A673 (cell line): ENCODE results near the gene LPP. TPM values are rescaled to one million over a fixed set of nuclear protein-coding genes. Genes with fewer than 3 reads are reported as not detected.

Source experiments
- BruUV-seq: library from RNA; stranded (reverse); fragments of 400-500 nt; replicated peaks from 2 replicates; lab custom pipeline; 2021; lab: Mats Ljungman, UMichigan
- CTCF ChIA-PET: fragments of 300-600 bp; sonication (Branson Sonifier 250); formaldehyde crosslinking; loops from one replicate; lab custom pipeline; 2022; ENCODE audit warnings: antibody characterized with exemption; lab: Charles Lee
- POLR2A ChIA-PET: fragments of 300-600 bp; sonication (Branson Sonifier 250); formaldehyde crosslinking; loops from one replicate; lab custom pipeline; 2022; ENCODE audit warnings: antibody characterized with exemption; ENCODE audit not compliant: low non-redundant PET; lab: Charles Lee
- DNase-seq: peaks from one replicate; pipeline ENCODE4 v3.0.0-alpha.2; 2015; ENCODE audit warnings: low spot score
- H3K27ac ChIP-seq: fragments of 200-600 bp; sonication (generic); 2 replicates; pipeline ENCODE4 v1.5.1; 2016; ENCODE audit warnings: mixed run types, low read depth, mild to moderate bottlenecking, mixed read lengths, antibody characterized with exemption, low read length; ENCODE audit not compliant: poor library complexity, severe bottlenecking
- H3K27me3 ChIP-seq: fragments of 200-600 bp; sonication (generic); replicated peaks from 2 replicates; pipeline ENCODE4 v1.6.1; 2017; ENCODE audit warnings: mixed run types, low read depth, mild to moderate bottlenecking, mixed read lengths, antibody characterized with exemption, low read length; ENCODE audit not compliant: insufficient read depth, poor library complexity
- H3K36me3 ChIP-seq: fragments of 200-600 bp; sonication (generic); 2 replicates; pipeline ENCODE4 v1.6.1; 2016; ENCODE audit warnings: mixed run types, mild to moderate bottlenecking, mixed read lengths, antibody characterized with exemption, low read length; ENCODE audit not compliant: insufficient read depth, poor library complexity, severe bottlenecking
- H3K4me1 ChIP-seq: fragments of 200-600 bp; sonication (generic); 2 replicates; pipeline ENCODE4 v1.6.1; 2017; ENCODE audit warnings: mixed run types, mild to moderate bottlenecking, mixed read lengths, antibody characterized with exemption, low read length; ENCODE audit not compliant: insufficient read depth, poor library complexity, severe bottlenecking
- H3K4me3 ChIP-seq: fragments of 200-600 bp; sonication (generic); 2 replicates; pipeline ENCODE4 v1.5.1; 2016; ENCODE audit warnings: low read depth, mixed run types, mild to moderate bottlenecking, mixed read lengths, low read length; ENCODE audit not compliant: poor library complexity, severe bottlenecking
- H3K9me3 ChIP-seq: fragments of 200-600 bp; sonication (generic); 2 replicates; pipeline ENCODE4 v1.6.1; 2016; ENCODE audit warnings: mixed run types, low read depth, mild to moderate bottlenecking, mixed read lengths, antibody characterized with exemption, low read length; ENCODE audit not compliant: poor library complexity, severe bottlenecking
- CTCF ChIP-seq: fragments of 300-800, 200-600 bp; sonication (generic); conservative IDR thresholded peaks from 2 replicates; pipeline ENCODE4 v1.5.1; 2017; ENCODE audit warnings: low read depth, mild to moderate bottlenecking, antibody characterized with exemption, low read length, moderate library complexity, mixed read lengths
- EZH2 ChIP-seq: fragments of 200-600 bp; sonication (generic); IDR thresholded peaks from 2 replicates; pipeline ENCODE4 v1.6.1; 2017; ENCODE audit warnings: borderline replicate concordance, low read depth, mild to moderate bottlenecking, mixed read lengths, antibody characterized with exemption, low read length; ENCODE audit not compliant: poor library complexity, severe bottlenecking
- intact Hi-C: fragments of 100-400 bp; cut with micrococcal nuclease; formaldehyde crosslinking; loops from one replicate; pipeline ENCODE4 v1.10.0; 2022; ENCODE audit not compliant: unreplicated experiment
- total RNA-seq: library from RNA; stranded (reverse); gene quantifications from 2 replicates; pipeline ENCODE4 v1.2.3, GENCODE V29; 2021

LPP gene
- total RNA-seq, 1 experiment from 2014 or later: 39.7 TPM

GRCh38 chr3:188812198-188812597, 658.2 kb downstream of the LPP start:
- intact Hi-C loops: no loop called here
- peaks cover 13% of the 10 kb centered on the region for H3K9me3 ChIP-seq
- H3K27ac ChIP-seq: no peak overlapping the region
- no peak for TF ChIP-seq CTCF
- no peak for TF ChIP-seq EZH2
- H3K4me1 ChIP-seq: no peaks in the 10 kb centered on the region
- no peaks in the 10 kb centered on the region for H3K27me3 ChIP-seq
- no TSS peak for BruUV-seq
- ChIA-PET POLR2A (no interaction called here), CTCF (no interaction called here)
- DNase-seq: no peak
- H3K36me3 ChIP-seq: no peaks in the 10 kb centered on the region
- no peak overlapping the region for H3K4me3 ChIP-seq

DNA sequence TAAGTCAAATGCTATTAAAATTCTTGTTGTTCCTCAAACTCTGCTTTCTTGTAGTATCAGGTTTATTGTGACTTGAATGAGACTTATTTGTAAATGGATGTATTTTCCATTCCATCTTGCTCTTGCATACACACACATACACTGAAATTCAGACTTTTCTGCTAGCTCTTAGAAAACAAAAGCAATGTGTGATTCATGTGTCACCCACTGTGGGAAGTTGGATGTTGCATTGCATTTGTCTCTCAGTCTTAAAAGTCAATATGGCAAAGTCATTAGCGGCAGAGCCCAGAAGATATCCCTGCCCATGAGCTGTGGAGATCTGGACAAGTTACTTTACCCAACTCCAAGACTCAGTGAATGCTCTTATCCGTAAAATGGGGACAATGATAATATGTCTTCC, 660.6 kb downstream of the LPP start:
- H3K27me3 ChIP-seq: no peaks in the 10 kb centered on the region
- no peak for DNase-seq
- no peaks in the 10 kb centered on the region for H3K36me3 ChIP-seq
- CTCF ChIA-PET: no interaction called here
- H3K27ac ChIP-seq: no peak overlapping the region
- peaks cover 10% of the 10 kb centered on the region for H3K4me1 ChIP-seq
- intact Hi-C loops: no loop called here
- no peak for TF ChIP-seq CTCF
- TF ChIP-seq EZH2: no peak
- no peak overlapping the region for H3K4me3 ChIP-seq
- POLR2A ChIA-PET: no interaction called here
- no peaks in the 10 kb centered on the region for H3K9me3 ChIP-seq
- BruUV-seq: no TSS peak

GRCh38 chr3:188817103-188817934, 663.4 kb downstream of the LPP start:
- no peaks in the 10 kb centered on the region for H3K9me3 ChIP-seq
- no peaks in the 10 kb centered on the region for H3K36me3 ChIP-seq
- no peak overlapping the region for H3K4me3 ChIP-seq
- no peak for DNase-seq
- H3K27me3 ChIP-seq: no peaks in the 10 kb centered on the region
- intact Hi-C loops: no loop called here
- ChIA-PET CTCF (no interaction called here), POLR2A (no interaction called here)
- no TSS peak for BruUV-seq
- H3K27ac ChIP-seq: no peak overlapping the region
- no peak for TF ChIP-seq CTCF
- peaks cover 35% of the 10 kb centered on the region for H3K4me1 ChIP-seq
